HG03060 (cell line): ENCODE results near the gene TAS2R60.
"Not testable (repeated sequence)": the region's sequence is repeated elsewhere in the genome, so short reads cannot be mapped to it uniquely, and the experiment has no call there.

ENCODE experiments used
- ATAC-seq: cut with Tn5 transposase; IDR thresholded peaks from one replicate; pipeline ENCODE4 v1.9.1; 2021; ENCODE audit warnings: low read depth, moderate number of reproducible peaks; ENCODE audit not compliant: unreplicated experiment

The TAS2R60 gene

GRCh38 chr7:143410521-143411004, 32.7 kb upstream of the TAS2R60 start:
- ATAC-seq: no peak

- ATAC-seq: no peak
These were observed 31.1 kb upstream of the TAS2R60 start for GRCh38 chr7:143411976-143412708.

- no peak for ATAC-seq
These were observed 30.1 kb upstream of the TAS2R60 start for GRCh38 chr7:143413123-143413522.

- not testable (repeated sequence) for ATAC-seq
These were observed 28.0 kb upstream of the TAS2R60 start for GRCh38 chr7:143415209-143415608.

GRCh38 chr7:143415742-143416397, 27.4 kb upstream of the TAS2R60 start:
- ATAC-seq: no peak

GRCh38 chr7:143416565-143417149, 26.6 kb upstream of the TAS2R60 start:
- ATAC-seq: no peak

GRCh38 chr7:143417734-143418383, 25.4 kb upstream of the TAS2R60 start:
- no peak for ATAC-seq

GRCh38 chr7:143418681-143419458, 24.4 kb upstream of the TAS2R60 start:
- no peak for ATAC-seq

GRCh38 chr7:143419880-143420279, 23.4 kb upstream of the TAS2R60 start:
- ATAC-seq: no peak

- not testable (repeated sequence) for ATAC-seq
These were observed 22.6 kb upstream of the TAS2R60 start for GRCh38 chr7:143420624-143421023.

GRCh38 chr7:143422033-143422432, 21.2 kb upstream of the TAS2R60 start:
- ATAC-seq: no peak

- not testable (repeated sequence) for ATAC-seq
These were observed 18.8 kb upstream of the TAS2R60 start for GRCh38 chr7:143424476-143424875.

- ATAC-seq: no peak
These were observed 16.6 kb upstream of the TAS2R60 start for GRCh38 chr7:143426479-143427142.

- no peak for ATAC-seq
These were observed 13.2 kb upstream of the TAS2R60 start for GRCh38 chr7:143429770-143430698.

GRCh38 chr7:143431109-143431508, 12.1 kb upstream of the TAS2R60 start:
- no peak for ATAC-seq

- no peak for ATAC-seq
These were observed 9.5 kb upstream of the TAS2R60 start for GRCh38 chr7:143433759-143434158.

- no peak for ATAC-seq
These were observed 8.6 kb upstream of the TAS2R60 start for GRCh38 chr7:143434660-143435059.

GRCh38 chr7:143435266-143435665, 8.0 kb upstream of the TAS2R60 start:
- ATAC-seq: no peak
